ENCODE measurements around the gene NTNG2.

NTNG2 gene

GRCh38 chr9:132243156-132244074, 81.6 kb downstream of the NTNG2 start:
- TF ChIP-seq GATA3 (IDR thresholded peaks at IDR 0.05; ENCODE audit: low read depth, low read length) = no peak
- no peak for TF ChIP-seq GATA2 (IDR thresholded peaks at IDR 0.05; ENCODE audit: low read depth, low read length)

- no peak for TF ChIP-seq GATA2 (IDR thresholded peaks at IDR 0.05; ENCODE audit: low read depth, low read length)
- TF ChIP-seq GATA3 (IDR thresholded peaks at IDR 0.05; ENCODE audit: low read depth, low read length) = no peak
These were observed 83.0 kb downstream of the NTNG2 start for GRCh38 chr9:132244582-132245455.

- TF ChIP-seq GATA3 (IDR thresholded peaks at IDR 0.05; ENCODE audit: low read depth, low read length) = no peak
- no peak for TF ChIP-seq GATA2 (IDR thresholded peaks at IDR 0.05; ENCODE audit: low read depth, low read length)
These were observed 83.6 kb downstream of the NTNG2 start for GRCh38 chr9:132245465-132245864.

- TF ChIP-seq GATA3 (IDR thresholded peaks at IDR 0.05; ENCODE audit: low read depth, low read length) (no peak), GATA2 (IDR thresholded peaks at IDR 0.05; ENCODE audit: low read depth, low read length) (no peak)
These were observed 86.1 kb downstream of the NTNG2 start for GRCh38 chr9:132247942-132248341.

- TF ChIP-seq GATA3 (IDR thresholded peaks at IDR 0.05; ENCODE audit: low read depth, low read length) (no peak), GATA2 (IDR thresholded peaks at IDR 0.05; ENCODE audit: low read depth, low read length) (no peak)
These were observed 87.3 kb downstream of the NTNG2 start for GRCh38 chr9:132249123-132249522.

- TF ChIP-seq GATA2 (IDR thresholded peaks at IDR 0.05; ENCODE audit: low read depth, low read length) (no peak), GATA3 (IDR thresholded peaks at IDR 0.05; ENCODE audit: low read depth, low read length) (no peak)
These were observed 87.8 kb downstream of the NTNG2 start for GRCh38 chr9:132249690-132250089.

- no peak for TF ChIP-seq GATA2 (IDR thresholded peaks at IDR 0.05; ENCODE audit: low read depth, low read length)
- no peak for TF ChIP-seq GATA3 (IDR thresholded peaks at IDR 0.05; ENCODE audit: low read depth, low read length)
These were observed 88.7 kb downstream of the NTNG2 start for GRCh38 chr9:132250324-132251262.

- TF ChIP-seq GATA3 (IDR thresholded peaks at IDR 0.05; ENCODE audit: low read depth, low read length) = no peak
- no peak for TF ChIP-seq GATA2 (IDR thresholded peaks at IDR 0.05; ENCODE audit: low read depth, low read length)
These were observed 99.0 kb downstream of the NTNG2 start for GRCh38 chr9:132260846-132261245.

- TF ChIP-seq GATA3 (IDR thresholded peaks at IDR 0.05; ENCODE audit: low read depth, low read length) (no peak), GATA2 (IDR thresholded peaks at IDR 0.05; ENCODE audit: low read depth, low read length) (no peak)
These were observed 104.2 kb downstream of the NTNG2 start for GRCh38 chr9:132266017-132266416.

GRCh38 chr9:132267660-132268059, 105.8 kb downstream of the NTNG2 start:
- no peak for TF ChIP-seq GATA3 (IDR thresholded peaks at IDR 0.05; ENCODE audit: low read depth, low read length)
- TF ChIP-seq GATA2 (IDR thresholded peaks at IDR 0.05; ENCODE audit: low read depth, low read length) = no peak

- no peak for TF ChIP-seq GATA2 (IDR thresholded peaks at IDR 0.05; ENCODE audit: low read depth, low read length)
- TF ChIP-seq GATA3 (IDR thresholded peaks at IDR 0.05; ENCODE audit: low read depth, low read length) = no peak
These were observed 107.0 kb downstream of the NTNG2 start for GRCh38 chr9:132268725-132269352.

- TF ChIP-seq GATA2 (IDR thresholded peaks at IDR 0.05; ENCODE audit: low read depth, low read length) (no peak), GATA3 (IDR thresholded peaks at IDR 0.05; ENCODE audit: low read depth, low read length) (no peak)
These were observed 113.0 kb downstream of the NTNG2 start for GRCh38 chr9:132274861-132275260.

- TF ChIP-seq GATA3 (IDR thresholded peaks at IDR 0.05; ENCODE audit: low read depth, low read length) (no peak), GATA2 (IDR thresholded peaks at IDR 0.05; ENCODE audit: low read depth, low read length) (no peak)
These were observed 121.3 kb downstream of the NTNG2 start for GRCh38 chr9:132283165-132283564.
